H9 (cell line): Measurements from ENCODE around the gene ANKH. TPM values are rescaled to one million over a fixed set of nuclear protein-coding genes. Genes with fewer than 3 reads are reported as not detected.
A peak's percentile ranks its signal among the peaks of the same experiment; 100 is the strongest.

Source experiments
- DNase-seq: peaks from one replicate; pipeline ENCODE4 v3.0.0-alpha.2; 2017
- H2AFZ ChIP-seq: one replicate; pipeline ENCODE4 v1.6.1; 2013; ENCODE audit warnings: mild to moderate bottlenecking, low read length, control low read depth, moderate library complexity
- H2AK5ac ChIP-seq: 2 replicates; pipeline ENCODE4 v1.6.1; 2013; ENCODE audit warnings: low read length, control low read depth, mixed read lengths; ENCODE audit not compliant: insufficient read length
- H2BK120ac ChIP-seq: one replicate; pipeline ENCODE4 v1.6.1; 2013; ENCODE audit warnings: low read depth, mild to moderate bottlenecking, low read length, control low read depth, inconsistent platforms; ENCODE audit not compliant: poor library complexity, severe bottlenecking
- H2BK12ac ChIP-seq: 2 replicates; pipeline ENCODE4 v1.6.1; 2013; ENCODE audit warnings: low read length, control low read depth, mixed read lengths, low read depth; ENCODE audit not compliant: insufficient read length
- H2BK15ac ChIP-seq: 2 replicates; pipeline ENCODE4 v1.6.1; 2013; ENCODE audit warnings: low read depth, low read length, control low read depth
- H2BK20ac ChIP-seq: one replicate; pipeline ENCODE4 v1.6.1; 2013; ENCODE audit warnings: low read depth, mild to moderate bottlenecking, low read length, control low read depth, inconsistent platforms; ENCODE audit not compliant: poor library complexity, severe bottlenecking
- H2BK5ac ChIP-seq: 2 replicates; pipeline ENCODE4 v1.6.1; 2013; ENCODE audit warnings: low read length, control low read depth, mixed read lengths; ENCODE audit not compliant: insufficient read length
- H3K14ac ChIP-seq: 2 replicates; pipeline ENCODE4 v1.6.1; 2013; ENCODE audit warnings: low read length, control low read depth; ENCODE audit not compliant: insufficient read depth
- H3K18ac ChIP-seq: 2 replicates; pipeline ENCODE4 v1.6.1; 2013; ENCODE audit warnings: low read depth, mild to moderate bottlenecking, mixed read lengths, low read length, control low read depth; ENCODE audit not compliant: insufficient read length
- H3K23ac ChIP-seq: 2 replicates; pipeline ENCODE4 v1.6.1; 2013; ENCODE audit warnings: low read length, control low read depth, mixed read lengths, low read depth; ENCODE audit not compliant: insufficient read length
- H3K23me2 ChIP-seq: 2 replicates; pipeline ENCODE4 v1.6.1; 2013; ENCODE audit warnings: low read depth, mild to moderate bottlenecking, mixed read lengths, low read length, control low read depth; ENCODE audit not compliant: insufficient read length, poor library complexity, severe bottlenecking
- H3K27ac ChIP-seq: 2 replicates; pipeline ENCODE4 v1.5.1; 2013; ENCODE audit warnings: low read length, control low read depth, mixed read lengths, low read depth; ENCODE audit not compliant: insufficient read length
- H3K27me3 ChIP-seq: 2 replicates; pipeline ENCODE4 v1.6.1; 2013; ENCODE audit warnings: low read length, control low read depth, inconsistent platforms; ENCODE audit not compliant: insufficient read depth
- H3K4ac ChIP-seq: 2 replicates; pipeline ENCODE4 v1.6.1; 2013; ENCODE audit warnings: low read depth, mild to moderate bottlenecking, control low read depth, inconsistent platforms, low read length, moderate library complexity
- H3K4me1 ChIP-seq: 2 replicates; pipeline ENCODE4 v1.6.1; 2013; ENCODE audit warnings: low read length, control low read depth, inconsistent platforms; ENCODE audit not compliant: insufficient read depth
- H3K4me2 ChIP-seq: 2 replicates; pipeline ENCODE4 v1.6.1; 2013; ENCODE audit warnings: low read length, control low read depth, mixed read lengths; ENCODE audit not compliant: insufficient read length, insufficient read depth
- H3K56ac ChIP-seq: 2 replicates; pipeline ENCODE4 v1.6.1; 2013; ENCODE audit warnings: low read depth, mild to moderate bottlenecking, mixed read lengths, low read length, control low read depth; ENCODE audit not compliant: insufficient read length
- H3K79me1 ChIP-seq: 2 replicates; pipeline ENCODE4 v1.6.1; 2013; ENCODE audit warnings: low read depth, mild to moderate bottlenecking, moderate library complexity, low read length, control low read depth, inconsistent platforms; ENCODE audit not compliant: insufficient read depth, poor library complexity, severe bottlenecking
- H3K79me2 ChIP-seq: 2 replicates; pipeline ENCODE4 v1.6.1; 2013; ENCODE audit warnings: low read length, control low read depth, inconsistent platforms; ENCODE audit not compliant: insufficient read depth
- H3K9ac ChIP-seq: 2 replicates; pipeline ENCODE4 v1.6.1; 2013; ENCODE audit warnings: low read length, control low read depth, mixed read lengths; ENCODE audit not compliant: insufficient read length; ENCODE audit errors: extremely low read depth
- H3K9me3 ChIP-seq: one replicate; pipeline ENCODE4 v1.6.1; 2013; ENCODE audit warnings: low read depth, low read length, inconsistent platforms; ENCODE audit not compliant: control insufficient read depth
- H3T11ph ChIP-seq: one replicate; pipeline ENCODE4 v1.6.1; 2013; ENCODE audit warnings: mild to moderate bottlenecking, low read length, control low read depth, inconsistent platforms
- H4K20me1 ChIP-seq: one replicate; pipeline ENCODE4 v1.6.1; 2013; ENCODE audit not compliant: control insufficient read depth, insufficient read length, insufficient read depth
- H4K5ac ChIP-seq: 2 replicates; pipeline ENCODE4 v1.6.1; 2013; ENCODE audit warnings: low read depth, mild to moderate bottlenecking, mixed read lengths, low read length, control low read depth; ENCODE audit not compliant: insufficient read length
- H4K8ac ChIP-seq: replicated peaks from 2 replicates; pipeline ENCODE4 v1.6.1; 2013; ENCODE audit warnings: low read length, control low read depth, mixed read lengths, low read depth; ENCODE audit not compliant: insufficient read length
- H4K91ac ChIP-seq: 2 replicates; pipeline ENCODE4 v1.6.1; 2013; ENCODE audit warnings: low read depth, mild to moderate bottlenecking, moderate library complexity, mixed read lengths, low read length, control low read depth; ENCODE audit not compliant: insufficient read length
- H3K27ac Mint-ChIP-seq, 3 experiments: 2 replicates in 2 of 3; 3 replicates in 1 of 3; pipeline ENCODE4 v1.8.0; 2020 to 2021; ENCODE audit warnings: mixed read lengths in 3 of 3, mild to moderate bottlenecking in 1 of 3, moderate library complexity in 1 of 3
- H3K27me3 Mint-ChIP-seq: 2 replicates; pipeline ENCODE4 v1.8.0; 2021; ENCODE audit warnings: low read depth, mild to moderate bottlenecking, moderate library complexity, mixed read lengths
- H3K36me3 Mint-ChIP-seq, 3 experiments: 2 replicates in 2 of 3; 3 replicates in 1 of 3; pipeline ENCODE4 v1.8.0; 2020 to 2021; ENCODE audit warnings: low read depth in 3 of 3, mixed read lengths in 3 of 3; ENCODE audit not compliant: insufficient read depth in 1 of 3
- H3K4me1 Mint-ChIP-seq, 2 experiments: 2 replicates each; pipeline ENCODE4 v1.8.0; 2020; ENCODE audit warnings: mixed read lengths in 2 of 2
- H3K4me3 Mint-ChIP-seq, 2 experiments: 2 replicates in 1 of 2; 3 replicates in 1 of 2; pipeline ENCODE4 v1.8.0; 2020 to 2021; ENCODE audit warnings: mild to moderate bottlenecking in 2 of 2, mixed read lengths in 2 of 2, moderate library complexity in 1 of 2
- H3K9me3 Mint-ChIP-seq, 2 experiments: 2 replicates in 1 of 2; 3 replicates in 1 of 2; pipeline ENCODE4 v1.8.0; 2020; ENCODE audit warnings: mild to moderate bottlenecking in 2 of 2, mixed read lengths in 2 of 2, moderate library complexity in 1 of 2
- WGBS: extraction: QIAGEN DNeasy Blood & Tissue Kit; methylation state at CpG from one replicate; pipeline ENCODE4 v1.1.7; 2013; ENCODE audit warnings: missing lambda C conversion rate, low lambda C conversion rate, mixed read lengths; ENCODE audit not compliant: insufficient read length; ENCODE audit errors: extremely low coverage; 5-methylcytosine and 5-hydroxymethylcytosine counted together
- total RNA-seq: library from RNA; stranded (reverse); gene quantifications from 2 replicates; pipeline ENCODE4 v1.2.1, GENCODE V29; 2021
- TF ChIP-seq, protein P1 (sequence below): fragments of 200-600 bp; sonication (generic); conservative IDR thresholded peaks from 3 replicates; pipeline ENCODE4 v1.8.0; 2021; ENCODE audit warnings: antibody characterized with exemption, mild to moderate bottlenecking

ANKH gene
- total RNA-seq, 1 experiment from 2014 or later: 9.6 TPM

DNA sequence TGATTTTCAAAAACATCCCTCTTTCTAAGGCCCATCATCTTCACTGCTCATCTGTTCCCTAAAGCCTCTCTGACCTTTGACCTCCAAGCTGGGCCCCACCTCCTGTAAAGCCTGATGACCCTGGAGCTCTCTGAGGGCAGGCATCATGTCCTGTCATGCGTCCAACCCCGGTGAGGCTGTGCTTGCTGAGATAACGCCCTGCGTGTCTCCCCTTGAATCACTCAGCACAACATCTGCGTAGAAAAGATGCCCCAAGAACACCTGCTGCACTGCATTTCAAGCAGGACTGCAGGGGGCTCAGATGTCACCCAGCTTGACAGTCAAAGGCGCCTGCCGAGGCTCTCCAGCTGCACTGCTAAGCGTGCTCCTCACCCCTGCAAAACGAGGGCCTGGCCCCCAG is 129.1 kb downstream of the ANKH start:
- Histone ChIP-seq H4K5ac (no peak overlapping the region), H3K4me2 (no peak overlapping the region), H4K20me1 (peaks cover 2% of the 10 kb centered on the region), H3K18ac (no peak overlapping the region), H2BK5ac (no peak overlapping the region), H2BK120ac (no peak overlapping the region), H3K79me1 (no peaks in the 10 kb centered on the region), H4K8ac (no peak overlapping the region), H2AFZ (no peak overlapping the region), H3K27me3 (no peaks in the 10 kb centered on the region), H3K4ac (no peak overlapping the region), H4K91ac (no peak overlapping the region), H3K27ac (no peak overlapping the region), H3K23ac (no peak overlapping the region), H3K23me2 (no peaks in the 10 kb centered on the region), H3K9ac (no peak overlapping the region), H3K56ac (no peak overlapping the region), H2AK5ac (no peak overlapping the region), H3T11ph (no peak overlapping the region), H3K79me2 (no peaks in the 10 kb centered on the region), H2BK12ac (no peak overlapping the region), H3K4me1 (peaks cover 5% of the 10 kb centered on the region; the same call in 1 of the 2 replicates), H3K14ac (no peak overlapping the region), H3K9me3 (no peaks in the 10 kb centered on the region), H2BK15ac (no peak overlapping the region), H2BK20ac (no peak overlapping the region)
- H3K4me1 Mint-ChIP-seq: peaks cover 38 to 39% of the 10 kb centered on the region in 2 experiments
- no CpG with 5 or more reads among the region's 9 CpGs for WGBS
- no peaks in the 10 kb centered on the region for H3K27me3 Mint-ChIP-seq
- H3K36me3 Mint-ChIP-seq: no peaks in the 10 kb centered on the region; a peak in 1 of 7 replicates
- no peaks in the 10 kb centered on the region; a peak in 1 of 5 replicates for H3K9me3 Mint-ChIP-seq
- peak overlapping the region in 2 of 3 experiments; percentile 5 to 85; a peak in 2 of 7 replicates for H3K27ac Mint-ChIP-seq
- no peak for DNase-seq
- H3K4me3 Mint-ChIP-seq: no peak overlapping the region
- TF ChIP-seq, protein P1, sequence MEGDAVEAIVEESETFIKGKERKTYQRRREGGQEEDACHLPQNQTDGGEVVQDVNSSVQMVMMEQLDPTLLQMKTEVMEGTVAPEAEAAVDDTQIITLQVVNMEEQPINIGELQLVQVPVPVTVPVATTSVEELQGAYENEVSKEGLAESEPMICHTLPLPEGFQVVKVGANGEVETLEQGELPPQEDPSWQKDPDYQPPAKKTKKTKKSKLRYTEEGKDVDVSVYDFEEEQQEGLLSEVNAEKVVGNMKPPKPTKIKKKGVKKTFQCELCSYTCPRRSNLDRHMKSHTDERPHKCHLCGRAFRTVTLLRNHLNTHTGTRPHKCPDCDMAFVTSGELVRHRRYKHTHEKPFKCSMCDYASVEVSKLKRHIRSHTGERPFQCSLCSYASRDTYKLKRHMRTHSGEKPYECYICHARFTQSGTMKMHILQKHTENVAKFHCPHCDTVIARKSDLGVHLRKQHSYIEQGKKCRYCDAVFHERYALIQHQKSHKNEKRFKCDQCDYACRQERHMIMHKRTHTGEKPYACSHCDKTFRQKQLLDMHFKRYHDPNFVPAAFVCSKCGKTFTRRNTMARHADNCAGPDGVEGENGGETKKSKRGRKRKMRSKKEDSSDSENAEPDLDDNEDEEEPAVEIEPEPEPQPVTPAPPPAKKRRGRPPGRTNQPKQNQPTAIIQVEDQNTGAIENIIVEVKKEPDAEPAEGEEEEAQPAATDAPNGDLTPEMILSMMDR: no peak
